ENCODE measurements around the gene PTPRD.

GRCh38 chr9:10062629-10063395, 550.0 kb downstream of the PTPRD start:
- no peak for TF ChIP-seq REST (IDR thresholded peaks at IDR 0.05; ENCODE audit: insufficient read depth in 1 of 2, low read depth in 2 of 2, low read length in 2 of 2)
- no peak for TF ChIP-seq POLR2AphosphoS5 (IDR thresholded peaks at IDR 0.05; ENCODE audit: low read depth, low read length)
- TF ChIP-seq TAF1 (IDR thresholded peaks at IDR 0.05; ENCODE audit: borderline replicate concordance, insufficient read depth, low read length), result no peak
- TF ChIP-seq SIN3A (IDR thresholded peaks at IDR 0.05; ENCODE audit: borderline replicate concordance, insufficient read depth, low read length), result no peak

All from PFSK-1 (cell line).